HEK293 (cell line): ENCODE results near the gene CDADC1.

Experiments
- CTCF ChIP-seq: fragments of 450-650 bp; formaldehyde crosslinking; IDR thresholded peaks from 2 replicates; pipeline ENCODE4 v1.5.1; 2016; ENCODE audit warnings: missing biosample characterization, missing genetic modification characterization
- HOXA7 ChIP-seq: sonication (generic); formaldehyde crosslinking; IDR thresholded peaks from 2 replicates; pipeline ENCODE4 v1.8.1; 2022; ENCODE audit warnings: missing genetic modification reagents, borderline replicate concordance
- PRDM2 ChIP-seq: fragments of 450-650 bp; formaldehyde crosslinking; IDR thresholded peaks from 2 replicates; pipeline ENCODE4 v1.5.1; 2016; ENCODE audit warnings: missing biosample characterization, missing genetic modification characterization, borderline replicate concordance
- REST ChIP-seq: fragments of 450-650 bp; formaldehyde crosslinking; IDR thresholded peaks from 2 replicates; pipeline ENCODE4 v1.5.1; 2016; ENCODE audit warnings: missing biosample characterization, missing genetic modification characterization
- YY1 ChIP-seq: fragments of 450-650 bp; formaldehyde crosslinking; IDR thresholded peaks from 2 replicates; pipeline ENCODE4 v1.5.1; 2018; ENCODE audit warnings: missing biosample characterization, missing genetic modification characterization
- ZNF175 ChIP-seq: fragments of 450-650 bp; formaldehyde crosslinking; IDR thresholded peaks from 2 replicates; pipeline ENCODE4 v1.5.1; 2016; ENCODE audit warnings: missing biosample characterization, missing genetic modification characterization

- no peak for TF ChIP-seq REST (tag by site-specific recombination)
- TF ChIP-seq PRDM2 (tag by site-specific recombination) = no peak
- no peak for TF ChIP-seq YY1 (tag by site-specific recombination)
- TF ChIP-seq ZNF175 (tag by site-specific recombination) = no peak
- no peak for TF ChIP-seq CTCF (tag by site-specific recombination)
- TF ChIP-seq HOXA7 (CRISPR knock-in tag) = no peak
Observed at GRCh38 chr13:49213997-49214916, 33.5 kb upstream of the CDADC1 start.
